Kidney capillary endothelial cell (primary cell): ENCODE results near the gene NXPE2.
A peak's percentile ranks its signal among the peaks of the same experiment; 100 is the strongest.
"Not testable (repeated sequence)": the region's sequence is repeated elsewhere in the genome, so short reads cannot be mapped to it uniquely, and the experiment has no call there.

Experiments
- DNase-seq: peaks from one replicate; pipeline ENCODE4 v3.0.0-alpha.2; 2018; ENCODE audit warnings: low spot score

Gene NXPE2

GRCh38 chr11:114678125-114679036, at the start of gene NXPE2:
NXPE2 (plus strand) TSS chr11:114678527; CDS start chr11:114678576, 49 bp downstream.
- DNase-seq: no peak

- not testable (repeated sequence) for DNase-seq
These were observed 46.8 kb upstream of the NXPE2 start for GRCh38 chr11:114631445-114631965.

- DNase-seq: not testable (repeated sequence)
These were observed 38.9 kb upstream of the NXPE2 start for GRCh38 chr11:114639440-114639839.

GRCh38 chr11:114650661-114651060, 27.7 kb upstream of the NXPE2 start:
- DNase-seq: no peak

- no peak for DNase-seq
These were observed 27.1 kb upstream of the NXPE2 start for GRCh38 chr11:114651145-114651718.

GRCh38 chr11:114653148-114653547, 25.2 kb upstream of the NXPE2 start:
- no peak for DNase-seq

GRCh38 chr11:114664641-114665040, 13.7 kb upstream of the NXPE2 start:
- DNase-seq: no peak

GRCh38 chr11:114666760-114667159, 11.6 kb upstream of the NXPE2 start:
- DNase-seq: no peak

- no peak for DNase-seq
These were observed 10.2 kb upstream of the NXPE2 start for GRCh38 chr11:114668109-114668508.

GRCh38 chr11:114673661-114674060, 4.7 kb upstream of the NXPE2 start:
- no peak for DNase-seq

- no peak for DNase-seq
These were observed 1.2 kb downstream of the NXPE2 start for GRCh38 chr11:114679505-114679904.

- DNase-seq: no peak
These were observed 4.7 kb downstream of the NXPE2 start for GRCh38 chr11:114683007-114683406.

GRCh38 chr11:114684636-114685035, 6.3 kb downstream of the NXPE2 start:
- DNase-seq: no peak

- no peak for DNase-seq
These were observed 6.8 kb downstream of the NXPE2 start for GRCh38 chr11:114685097-114685496.

- DNase-seq: no peak
These were observed 27.1 kb downstream of the NXPE2 start for GRCh38 chr11:114705280-114706024.

GRCh38 chr11:114709960-114710359, 31.6 kb downstream of the NXPE2 start:
- DNase-seq: no peak

GRCh38 chr11:114713756-114714155, 35.4 kb downstream of the NXPE2 start:
- no peak for DNase-seq

- no peak for DNase-seq
These were observed 41.2 kb downstream of the NXPE2 start for GRCh38 chr11:114719562-114719961.

- DNase-seq: no peak
These were observed 46.7 kb downstream of the NXPE2 start for GRCh38 chr11:114724916-114725524.

GRCh38 chr11:114725623-114726022, 47.3 kb downstream of the NXPE2 start:
- DNase-seq: no peak

GRCh38 chr11:114736806-114737205, 58.5 kb downstream of the NXPE2 start:
- DNase-seq: no peak

GRCh38 chr11:114738954-114739353, 60.6 kb downstream of the NXPE2 start:
- peak; percentile 42 for DNase-seq
